ENCODE results near the gene WDR91.
"Not testable (repeated sequence)": the region's sequence is repeated elsewhere in the genome, so short reads cannot be mapped to it uniquely, and the experiment has no call there.

The WDR91 gene

GRCh38 chr7:135179321-135179925, 31.9 kb downstream of the WDR91 start:
- DNase-seq (ENCODE audit: low spot score) = no peak

GRCh38 chr7:135178364-135178763, 33.0 kb downstream of the WDR91 start:
- DNase-seq (ENCODE audit: low spot score) = no peak

GRCh38 chr7:135177028-135177696, 34.2 kb downstream of the WDR91 start:
- no peak for DNase-seq (ENCODE audit: low spot score)

- DNase-seq (ENCODE audit: low spot score) = no peak
Measured at GRCh38 chr7:135175931-135176330, 35.4 kb downstream of the WDR91 start.

- no peak for DNase-seq (ENCODE audit: low spot score)
Measured at GRCh38 chr7:135174941-135175340, 36.4 kb downstream of the WDR91 start.

- not testable (repeated sequence) for DNase-seq (ENCODE audit: low spot score)
Measured at GRCh38 chr7:135173916-135174315, 37.4 kb downstream of the WDR91 start.

- DNase-seq (ENCODE audit: low spot score) = peak; percentile 4
Measured at GRCh38 chr7:135171581-135172291, 39.6 kb downstream of the WDR91 start.

- not testable (repeated sequence) for DNase-seq (ENCODE audit: low spot score)
Measured at GRCh38 chr7:135170998-135171481, 40.3 kb downstream of the WDR91 start.

- peak; percentile 98 for DNase-seq (ENCODE audit: low spot score)
Measured at GRCh38 chr7:135170274-135170997, 40.9 kb downstream of the WDR91 start, which contains the start of gene CYREN. Gene CYREN, minus strand, starts transcription at chr7:135170707. Its CDS starts 1,785 bp downstream, at chr7:135168922.

- DNase-seq (ENCODE audit: low spot score) = no peak
Measured at GRCh38 chr7:135169964-135170273, 41.4 kb downstream of the WDR91 start.

GRCh38 chr7:135169141-135169963, 42.0 kb downstream of the WDR91 start:
- DNase-seq (ENCODE audit: low spot score) = peak; percentile 58

GRCh38 chr7:135168489-135169140, 42.7 kb downstream of the WDR91 start:
- no peak for DNase-seq (ENCODE audit: low spot score)

- DNase-seq (ENCODE audit: low spot score) = no peak
Measured at GRCh38 chr7:135168001-135168400, 43.3 kb downstream of the WDR91 start.

GRCh38 chr7:135167365-135167917, 43.9 kb downstream of the WDR91 start:
- DNase-seq (ENCODE audit: low spot score) = no peak

GRCh38 chr7:135166338-135166990, 44.9 kb downstream of the WDR91 start:
- DNase-seq (ENCODE audit: low spot score) = no peak

GRCh38 chr7:135165862-135166261, 45.5 kb downstream of the WDR91 start:
- DNase-seq (ENCODE audit: low spot score) = no peak

- no peak for DNase-seq (ENCODE audit: low spot score)
Measured at GRCh38 chr7:135164357-135165061, 46.8 kb downstream of the WDR91 start.

GRCh38 chr7:135162382-135163001, 48.8 kb downstream of the WDR91 start:
- DNase-seq (ENCODE audit: low spot score) = no peak

- DNase-seq (ENCODE audit: low spot score) = no peak
Measured at GRCh38 chr7:135161669-135162068, 49.7 kb downstream of the WDR91 start.

All from D341Med (cell line).